Keratinocyte (primary cell): ENCODE results near the gene AGXT2. TPM values are rescaled to one million over a fixed set of nuclear protein-coding genes. Genes with fewer than 3 reads are reported as not detected.
"Not testable (repeated sequence)": the region's sequence is repeated elsewhere in the genome, so short reads cannot be mapped to it uniquely, and the experiment has no call there.

Experiments
- DNase-seq: peaks from one replicate; pipeline ENCODE4 v3.0.0-alpha.2; 2011; ENCODE audit warnings: low read depth, missing footprints, low spot score
- FAIRE-seq: peaks from 2 replicates; lab custom pipeline; 2011; peaks lifted over from hg19 to GRCh38; lab: Jason Lieb, UNC
- H2AFZ ChIP-seq: 2 replicates; pipeline ENCODE4 v1.6.0; 2012; ENCODE audit warnings: low read length, control low read depth, inconsistent platforms; ENCODE audit not compliant: control insufficient read depth
- H3K27ac ChIP-seq: 2 replicates; pipeline ENCODE4 v1.5.1; 2011; ENCODE audit warnings: low read length; ENCODE audit not compliant: control insufficient read depth, insufficient read depth
- H3K27me3 ChIP-seq: 3 replicates; pipeline ENCODE4 v1.6.0; 2011; ENCODE audit warnings: low read length; ENCODE audit not compliant: control insufficient read depth, insufficient read depth; ENCODE audit errors: extremely low read depth
- H3K36me3 ChIP-seq, 2 experiments: 2 replicates in 1 of 2; 3 replicates in 1 of 2; pipeline ENCODE4 v1.5.1; 2011; ENCODE audit warnings: low read length in 2 of 2, mild to moderate bottlenecking in 1 of 2; ENCODE audit not compliant: control insufficient read depth in 2 of 2, insufficient read depth in 2 of 2; ENCODE audit errors: extremely low read depth in 1 of 2
- H3K4me1 ChIP-seq: 3 replicates; pipeline ENCODE4 v1.5.1; 2011; ENCODE audit warnings: low read length; ENCODE audit not compliant: control insufficient read depth, insufficient read depth; ENCODE audit errors: extremely low read depth
- H3K4me2 ChIP-seq: 3 replicates; pipeline ENCODE4 v1.6.0; 2011; ENCODE audit warnings: low read depth, low read length; ENCODE audit not compliant: control insufficient read depth, insufficient read depth; ENCODE audit errors: extremely low read depth
- H3K4me3 ChIP-seq, 3 experiments: fragments of 200-600 bp in 1 of 3; sonication (generic) in 1 of 3; 2 replicates in 2 of 3; 3 replicates in 1 of 3; pipeline ENCODE4 v1.5.1; 2011 to 2016; ENCODE audit warnings: low read length in 3 of 3, mild to moderate bottlenecking in 3 of 3, control low read depth in 2 of 3, inconsistent platforms in 1 of 3, low read depth in 1 of 3, mixed read lengths in 1 of 3, mixed run types in 1 of 3, moderate library complexity in 1 of 3; ENCODE audit not compliant: control insufficient read depth in 2 of 3, insufficient read depth in 2 of 3; ENCODE audit errors: extremely low read depth in 1 of 3
- H3K79me2 ChIP-seq: 2 replicates; pipeline ENCODE4 v1.6.0; 2012; ENCODE audit warnings: low read length; ENCODE audit not compliant: control insufficient read depth, insufficient read depth
- H3K9ac ChIP-seq: 3 replicates; pipeline ENCODE4 v1.6.0; 2011; ENCODE audit warnings: low read length; ENCODE audit not compliant: control insufficient read depth, insufficient read depth; ENCODE audit errors: extremely low read depth
- H3K9me1 ChIP-seq: 3 replicates; pipeline ENCODE4 v1.6.0; 2011; ENCODE audit warnings: low read length; ENCODE audit not compliant: control insufficient read depth, insufficient read depth; ENCODE audit errors: extremely low read depth
- H3K9me3 ChIP-seq: 2 replicates; pipeline ENCODE4 v1.5.1; 2012; ENCODE audit warnings: low read depth, low read length; ENCODE audit not compliant: control insufficient read depth
- H4K20me1 ChIP-seq: 3 replicates; pipeline ENCODE4 v1.6.0; 2011; ENCODE audit warnings: low read length; ENCODE audit not compliant: control insufficient read depth, insufficient read depth; ENCODE audit errors: extremely low read depth
- CTCF ChIP-seq, 3 experiments: IDR thresholded peaks in 1 of 3; conservative IDR thresholded peaks in 1 of 3; optimal IDR thresholded peaks in 1 of 3; 2 replicates in 2 of 3; 3 replicates in 1 of 3; pipeline versions ENCODE3 to v1.5.1; 2011; ENCODE audit warnings: low read length in 3 of 3, mild to moderate bottlenecking in 3 of 3, moderate library complexity in 2 of 3, control low read depth in 1 of 3, inconsistent platforms in 1 of 3; ENCODE audit not compliant: insufficient read depth in 2 of 3; ENCODE audit errors: extremely low read depth in 1 of 3
- EZH2 ChIP-seq: IDR thresholded peaks from one replicate; pipeline ENCODE4 v1.6.1; 2012; ENCODE audit warnings: inconsistent platforms, mild to moderate bottlenecking, low read length, moderate library complexity
- dilution Hi-C: fragments of 300-500 bp; cut with MboI; formaldehyde crosslinking; loops from one replicate; pipeline ENCODE4 v1.7.0; 2020; ENCODE audit warnings: low sequenced_read_pairs; ENCODE audit not compliant: extremely low pct_ligation_motif_present
- polyA plus RNA-seq, 5 experiments: library from polyadenylated mRNA; depleted of rRNA in 3 of 5; stranded (reverse) in 3 of 5; stranded (forward) in 1 of 5; unstranded in 1 of 5; fragments of >200 nt; gene quantifications; 1 replicate in 1 of 5; 2 replicates in 3 of 5; 3 replicates in 1 of 5; pipeline versions ENCODE4 v1.2.1 to v1.2.3, GENCODE V29; 2011 to 2012; ENCODE audit warnings: missing spikeins in 2 of 5, low read depth in 1 of 5, low replicate concordance in 1 of 5

The AGXT2 gene
- polyA plus RNA-seq, 1 donor (not counting 4 experiments of a cell fraction or from before 2014, with no cell fraction given), result not detected

DNA sequence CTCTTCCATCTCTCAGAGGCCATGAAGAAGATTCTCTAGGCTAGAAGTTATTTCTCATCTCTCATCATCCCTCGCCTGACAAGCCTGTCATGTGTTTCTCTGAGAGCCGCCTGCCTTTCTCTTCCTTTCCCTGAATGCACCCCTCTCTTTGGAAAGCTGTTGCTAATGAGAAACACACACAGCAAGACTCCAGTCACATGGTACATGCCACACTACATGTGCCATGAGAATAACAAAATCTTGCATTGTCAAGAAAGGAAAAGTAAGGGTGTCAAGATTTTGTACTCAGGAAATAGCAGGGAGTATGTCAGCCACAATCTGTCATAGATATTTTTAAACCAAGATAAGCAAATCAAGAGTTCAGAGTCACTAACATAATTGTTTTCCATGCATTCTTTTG, 8.9 kb downstream of the AGXT2 start:
- no peak overlapping the region for H3K9ac ChIP-seq
- H3K27ac ChIP-seq, result no peak overlapping the region
- no peak for FAIRE-seq
- TF ChIP-seq EZH2, result no peak
- H3K9me3 ChIP-seq, result no peaks in the 10 kb centered on the region
- H3K27me3 ChIP-seq, result no peaks in the 10 kb centered on the region
- no peaks in the 10 kb centered on the region for H3K79me2 ChIP-seq
- no peaks in the 10 kb centered on the region for H3K9me1 ChIP-seq
- no peak overlapping the region for H2AFZ ChIP-seq
- H3K4me3 ChIP-seq, result no peak overlapping the region
- H3K4me2 ChIP-seq, result no peak overlapping the region
- no peak for DNase-seq
- dilution Hi-C loops, result no loop called here
- no peaks in the 10 kb centered on the region for H3K36me3 ChIP-seq
- no peaks in the 10 kb centered on the region for H3K4me1 ChIP-seq
- H4K20me1 ChIP-seq, result no peaks in the 10 kb centered on the region

DNA sequence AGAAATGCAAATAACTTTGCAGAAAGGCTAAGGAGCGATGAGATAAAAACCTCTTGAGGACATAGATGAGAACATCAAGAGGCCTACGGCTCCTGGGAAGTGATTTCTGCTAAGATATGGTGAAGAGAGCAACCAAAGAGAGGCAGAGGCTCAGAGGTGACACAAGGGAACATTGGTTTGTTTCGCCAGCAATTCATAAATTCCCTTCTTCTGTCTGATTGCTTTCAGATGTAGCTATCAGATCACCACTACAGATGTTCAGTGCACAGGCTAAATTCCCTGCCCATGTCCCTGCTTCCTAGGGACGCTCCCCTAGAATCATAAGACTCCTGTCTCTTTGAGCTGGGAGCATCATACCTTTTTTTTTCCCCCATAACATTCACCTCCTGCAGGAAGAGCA, 11.2 kb downstream of the AGXT2 start:
- no peak overlapping the region for H3K9ac ChIP-seq
- no peaks in the 10 kb centered on the region for H3K79me2 ChIP-seq
- TF ChIP-seq EZH2 (no peak), CTCF (optimal IDR thresholded peaks at IDR 0.05 in 1 of 3, IDR thresholded peaks at IDR 0.05 in 1 of 3, conservative IDR thresholded peaks at IDR 0.05 in 1 of 3; ENCODE audit: extremely low read depth in 1 of 3, insufficient read depth in 2 of 3, low read length in 3 of 3) (no peak)
- H2AFZ ChIP-seq, result no peak overlapping the region
- FAIRE-seq, result no peak
- no peaks in the 10 kb centered on the region for H3K9me3 ChIP-seq
- no peak overlapping the region for H3K27ac ChIP-seq
- no peaks in the 10 kb centered on the region for H3K4me1 ChIP-seq
- no peaks in the 10 kb centered on the region for H3K36me3 ChIP-seq
- no peaks in the 10 kb centered on the region for H3K9me1 ChIP-seq
- H4K20me1 ChIP-seq, result no peaks in the 10 kb centered on the region
- H3K4me2 ChIP-seq, result no peak overlapping the region
- no peak for DNase-seq
- H3K4me3 ChIP-seq, result no peak overlapping the region
- no peaks in the 10 kb centered on the region for H3K27me3 ChIP-seq
- dilution Hi-C loops, result no loop called here

DNA sequence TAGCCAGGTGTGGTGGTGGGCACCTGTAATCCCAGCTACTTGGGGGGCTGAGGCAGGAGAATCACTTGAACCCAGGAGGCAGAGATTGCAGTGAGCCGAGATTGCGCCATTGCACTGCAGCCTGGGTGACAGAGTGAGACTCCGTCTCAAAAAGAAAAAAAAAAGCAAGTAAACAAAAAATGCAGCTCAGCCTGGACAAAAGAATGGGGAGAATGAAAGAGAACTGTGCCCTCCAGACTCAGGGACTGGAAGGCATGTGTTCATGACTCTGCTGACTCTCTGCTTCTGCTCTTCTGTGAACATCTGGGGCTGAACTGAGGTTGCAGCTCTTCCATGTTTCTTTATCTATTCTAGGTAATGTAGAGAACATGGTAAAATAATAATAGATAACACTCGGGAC, 11.8 kb downstream of the AGXT2 start:
- H3K27me3 ChIP-seq, H3K4me3 ChIP-seq, H2AFZ ChIP-seq, H3K36me3 ChIP-seq, DNase-seq, H3K9me3 ChIP-seq, H3K9ac ChIP-seq, H3K27ac ChIP-seq, FAIRE-seq, H3K79me2 ChIP-seq, dilution Hi-C loops, H3K4me1 ChIP-seq, H4K20me1 ChIP-seq, H3K4me2 ChIP-seq, H3K9me1 ChIP-seq: not testable (repeated sequence)
